C4-2B (cell line): ENCODE results near the gene ST7L.
"Not testable (repeated sequence)": the region's sequence is repeated elsewhere in the genome, so short reads cannot be mapped to it uniquely, and the experiment has no call there.

Experiments used
- H3K27ac ChIP-seq: fragments of 450-650 bp; 2 replicates; pipeline ENCODE4 v1.5.1; 2017
- CTCF ChIP-seq: fragments of 450-650 bp; conservative IDR thresholded peaks from 2 replicates; pipeline ENCODE4 v1.5.1; 2017; ENCODE audit warnings: mild to moderate bottlenecking
- ZFX ChIP-seq: fragments of 450-650 bp; IDR thresholded peaks from 2 replicates; pipeline ENCODE4 v1.6.1; 2017

The ST7L gene

DNA sequence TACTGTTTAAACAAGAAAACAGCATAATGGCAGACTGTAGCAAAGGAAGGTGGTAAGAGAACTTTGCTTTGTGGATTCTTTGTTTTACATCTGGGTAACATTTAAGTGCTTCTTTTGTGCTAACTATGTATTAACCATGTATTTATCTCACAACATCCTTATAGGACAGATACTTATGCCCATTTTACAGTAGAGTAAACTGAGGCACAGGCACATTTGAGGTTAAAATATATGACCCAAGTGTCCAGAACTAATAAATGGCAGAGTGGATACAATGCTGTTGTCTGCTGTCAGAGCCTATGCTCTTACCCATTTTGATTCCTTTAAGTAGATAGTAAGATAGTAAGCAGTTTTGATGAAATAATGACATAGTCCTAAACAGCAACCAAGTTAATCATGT is 7.9 kb upstream of the ST7L start:
- no peak for TF ChIP-seq CTCF
- H3K27ac ChIP-seq: no peak overlapping the region

GRCh38 chr1:112626193-112626592 is 7.3 kb upstream of the ST7L start:
- TF ChIP-seq ZFX: no peak
- no peak for TF ChIP-seq CTCF
- H3K27ac ChIP-seq: no peak overlapping the region

- no peak for TF ChIP-seq ZFX
Measured at GRCh38 chr1:112625696-112626095, 6.8 kb upstream of the ST7L start.

GRCh38 chr1:112624493-112624892 is 5.6 kb upstream of the ST7L start:
- not testable (repeated sequence) for H3K27ac ChIP-seq

More at GRCh38 chr1:112625696-112626095, 6.8 kb upstream of the ST7L start:
- H3K27ac ChIP-seq: no peak overlapping the region

- TF ChIP-seq CTCF: no peak
- TF ChIP-seq ZFX: no peak
- peak overlapping the region; percentile 98 for H3K27ac ChIP-seq
Measured at GRCh38 chr1:112620377-112620695, 1.4 kb upstream of the ST7L start.

DNA sequence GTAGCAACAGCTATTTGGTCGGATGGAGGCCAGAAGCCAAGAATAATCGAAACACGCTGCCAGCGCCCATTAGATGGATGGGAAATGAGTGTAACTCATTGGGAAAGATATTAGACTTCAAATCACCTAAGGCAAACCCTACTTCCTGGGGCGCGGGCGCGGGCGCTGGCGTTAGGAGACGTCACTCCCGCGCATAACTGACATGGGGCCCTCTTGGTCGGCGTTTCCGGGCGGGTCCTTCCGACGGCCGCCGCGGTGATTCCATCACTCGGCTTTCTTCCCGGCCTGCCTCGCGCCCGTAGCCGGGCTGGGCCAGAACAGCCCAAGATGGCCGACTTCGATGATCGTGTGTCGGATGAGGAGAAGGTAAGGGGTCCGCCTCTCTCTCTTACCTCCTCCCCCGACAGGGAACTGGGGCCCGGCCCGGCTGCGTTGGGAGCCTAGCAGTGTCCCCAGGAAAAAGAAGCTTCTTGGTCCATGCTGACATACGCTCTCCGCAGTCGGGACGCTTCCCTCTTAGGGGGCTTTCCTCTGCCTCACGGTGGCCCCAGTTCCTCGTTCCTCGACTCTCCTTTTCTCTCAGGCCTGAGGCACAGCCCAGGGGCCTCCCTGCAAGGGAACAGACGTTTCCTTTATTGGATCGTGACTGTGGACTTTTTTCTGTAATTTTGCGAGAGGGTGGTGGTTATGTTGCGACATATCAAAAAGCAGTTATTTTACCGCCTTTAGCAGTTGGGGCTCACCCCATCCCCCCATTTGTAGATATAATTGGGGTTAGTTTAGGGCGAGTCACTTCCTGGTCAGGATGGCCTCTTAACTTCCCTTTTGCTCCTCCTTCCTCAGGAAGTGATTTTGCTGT is 806 bp upstream of the ST7L start, which contains the start of gene CAPZA1:
TSS of gene CAPZA1 (plus strand) at position 315 of the 859 bp plus-strand sequence. CDS start at position 328, 13 bp downstream.
- TF ChIP-seq CTCF (no peak), ZFX (peak; percentile 44; the same call in 1 of the 2 replicates)
- H3K27ac ChIP-seq: peak within 1 kb of the TSS; percentile 98

DNA sequence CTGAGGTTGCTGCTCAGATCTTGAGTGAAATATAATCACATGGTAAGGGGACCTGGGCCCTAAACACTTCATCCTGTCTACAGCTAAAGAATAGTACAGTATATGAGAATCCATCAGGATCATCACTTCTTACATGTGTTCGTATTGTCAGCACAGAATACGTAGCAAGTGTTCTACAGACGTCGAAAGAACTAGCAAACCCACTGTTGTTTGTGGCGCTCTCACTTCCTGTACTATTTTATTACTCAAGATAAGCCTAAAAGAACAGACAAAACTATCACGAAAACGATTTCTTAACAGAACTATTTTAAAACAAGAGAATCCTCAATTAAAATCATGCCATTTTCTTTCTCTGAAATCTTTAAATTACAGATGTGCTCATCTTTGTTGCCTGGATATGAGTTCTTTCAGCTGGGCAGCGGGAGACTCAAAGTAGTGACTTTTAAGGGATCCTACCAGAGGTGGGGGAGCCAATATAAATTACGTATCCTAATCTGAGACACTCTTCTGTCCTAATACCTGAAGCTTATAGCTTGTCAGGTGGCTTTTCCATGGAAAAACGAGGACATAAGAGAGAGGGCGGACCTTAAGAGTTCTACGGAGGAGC is 724 bp downstream of the ST7L start:
- peak overlapping the region; percentile 98 for H3K27ac ChIP-seq
- TF ChIP-seq ZFX: no peak
- no peak for TF ChIP-seq CTCF

- TF ChIP-seq ZFX (no peak), CTCF (peak; percentile 80)
- H3K27ac ChIP-seq: no peak overlapping the region
Measured at GRCh38 chr1:112614460-112615065, 4.4 kb downstream of the ST7L start.
